Esophagus muscularis mucosa (tissue), 4 donors: ENCODE measurements around the gene MAP2K6. TPM values are rescaled to one million over a fixed set of nuclear protein-coding genes. Genes with fewer than 3 reads are reported as not detected.

Source experiments
- DNase-seq: peaks from one replicate; pipeline ENCODE4 v3.0.0-alpha.2; 2017; ENCODE audit errors: extremely low spot score
- H3K27ac ChIP-seq, 4 donors: fragments of 200-600 bp; sonication (generic); replicated peaks in 1 of 4; 1 replicate in 3 of 4; 2 replicates in 1 of 4; pipeline ENCODE4 v1.5.1; 2016 to 2019; ENCODE audit warnings: mild to moderate bottlenecking in 1 of 4
- H3K27me3 ChIP-seq, 4 donors: fragments of 200-600 bp; sonication (generic); one replicate each; pipeline versions ENCODE4 v1.5.1 to v1.6.0; 2016 to 2019
- H3K36me3 ChIP-seq, 4 donors: fragments of 200-600 bp; sonication (generic); one replicate each; pipeline ENCODE4 v1.5.1; 2016 to 2019
- H3K4me1 ChIP-seq, 4 donors: fragments of 200-600 bp; sonication (generic); one replicate each; pipeline ENCODE4 v1.5.1; 2016 to 2019
- H3K4me3 ChIP-seq, 4 donors: fragments of 200-600 bp; sonication (generic); 1 replicate in 2 of 4; 2 replicates in 2 of 4; pipeline ENCODE4 v1.5.1; 2016 to 2019; ENCODE audit warnings: mild to moderate bottlenecking in 4 of 4, moderate library complexity in 1 of 4
- H3K9me3 ChIP-seq, 4 donors: fragments of 200-600 bp; sonication (generic); 1 replicate in 3 of 4; 2 replicates in 1 of 4; pipeline ENCODE4 v1.5.1; 2016 to 2019
- EP300 ChIP-seq: sonication (generic); formaldehyde crosslinking; IDR thresholded peaks from one replicate; pipeline ENCODE4 v1.6.1; 2017; ENCODE audit warnings: antibody characterized with exemption
- POLR2A ChIP-seq: fragments of 450-650 bp; IDR thresholded peaks from one replicate; pipeline ENCODE4 v1.6.1; 2017; ENCODE audit warnings: antibody characterized with exemption, moderate library complexity, mild to moderate bottlenecking, low read depth
- POLR2AphosphoS5 ChIP-seq, 2 donors: sonication (generic); formaldehyde crosslinking; IDR thresholded peaks; one replicate each; pipeline ENCODE4 v1.6.1; 2017; ENCODE audit warnings: antibody characterized with exemption in 2 of 2
- WGBS: methylation state at CpG from one replicate; pipeline ENCODE4 v1.1.5; 2018; 5-methylcytosine and 5-hydroxymethylcytosine counted together
- intact Hi-C: fragments of 100-400 bp; cut with DNase I; formaldehyde crosslinking; loops from one replicate; pipeline ENCODE4 v1.15.1; 2023
- total RNA-seq, 4 donors: library from RNA; depleted of rRNA; stranded (reverse); fragments of >200 nt; gene quantifications; one replicate each; pipeline versions ENCODE4 v1.1.0 to v1.2.1, GENCODE V29; 2016
- TF ChIP-seq, protein P1 (sequence below), 3 experiments: fragments of 200-600 bp in 2 of 3; fragments of 450-650 bp in 1 of 3; sonication (generic) in 2 of 3; IDR thresholded peaks; one replicate each; pipeline ENCODE4 v1.5.1; 2017 to 2019; ENCODE audit warnings: antibody characterized with exemption in 3 of 3, mild to moderate bottlenecking in 2 of 3, moderate library complexity in 1 of 3

The MAP2K6 gene
- total RNA-seq, 4 donors from 2014 or later = 0.83 to 3.1 (median 1.5) TPM

DNA sequence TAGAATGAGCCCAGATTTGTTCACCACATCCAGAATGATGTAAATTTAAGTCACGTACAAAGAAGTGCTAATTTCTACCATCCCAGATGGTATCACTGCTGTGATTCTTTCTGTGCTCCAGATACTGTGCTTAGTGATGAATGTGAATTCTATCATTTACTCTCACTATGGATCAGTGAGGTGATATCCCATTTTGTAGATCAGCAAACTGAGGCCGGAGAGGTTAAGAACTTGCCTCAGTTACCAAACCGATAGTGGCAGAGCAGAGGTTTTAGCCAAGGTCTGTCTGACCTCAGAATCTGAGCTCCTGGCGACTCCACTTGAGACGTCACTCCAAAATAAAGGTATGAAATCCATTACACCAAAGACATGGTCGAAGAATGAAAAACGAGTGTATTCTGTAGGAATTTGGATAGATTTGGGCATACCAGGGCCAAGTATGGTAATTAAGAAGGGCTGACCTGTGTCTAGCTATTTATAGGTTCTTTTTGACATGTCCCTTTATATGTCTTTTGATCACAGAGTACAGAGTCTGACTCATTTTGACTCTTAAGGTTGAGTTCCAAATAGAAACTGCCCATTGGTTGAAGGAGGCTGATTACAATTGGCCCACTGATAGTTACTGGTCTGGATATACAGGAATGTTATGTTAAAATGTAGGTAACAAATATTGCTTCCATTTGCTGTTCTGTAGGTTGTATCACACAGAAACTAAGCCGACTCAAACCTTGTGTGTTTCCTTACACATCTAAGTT, 10.0 kb downstream of the MAP2K6 start:
- 95% methylated on average over 8 of the region's 8 CpGs for whole genome bisulfite sequencing
- Histone ChIP-seq H3K4me1 (no peaks in the 10 kb centered on the region), H3K4me3 (no peak overlapping the region), H3K9me3 (no peaks in the 10 kb centered on the region), H3K27ac (no peak overlapping the region), H3K36me3 (no peaks in the 10 kb centered on the region), H3K27me3 (no peaks in the 10 kb centered on the region)
- TF ChIP-seq POLR2A = no peak
- no peak for TF ChIP-seq POLR2AphosphoS5 (IDR thresholded peaks at IDR 0.05)
- TF ChIP-seq, protein P1, sequence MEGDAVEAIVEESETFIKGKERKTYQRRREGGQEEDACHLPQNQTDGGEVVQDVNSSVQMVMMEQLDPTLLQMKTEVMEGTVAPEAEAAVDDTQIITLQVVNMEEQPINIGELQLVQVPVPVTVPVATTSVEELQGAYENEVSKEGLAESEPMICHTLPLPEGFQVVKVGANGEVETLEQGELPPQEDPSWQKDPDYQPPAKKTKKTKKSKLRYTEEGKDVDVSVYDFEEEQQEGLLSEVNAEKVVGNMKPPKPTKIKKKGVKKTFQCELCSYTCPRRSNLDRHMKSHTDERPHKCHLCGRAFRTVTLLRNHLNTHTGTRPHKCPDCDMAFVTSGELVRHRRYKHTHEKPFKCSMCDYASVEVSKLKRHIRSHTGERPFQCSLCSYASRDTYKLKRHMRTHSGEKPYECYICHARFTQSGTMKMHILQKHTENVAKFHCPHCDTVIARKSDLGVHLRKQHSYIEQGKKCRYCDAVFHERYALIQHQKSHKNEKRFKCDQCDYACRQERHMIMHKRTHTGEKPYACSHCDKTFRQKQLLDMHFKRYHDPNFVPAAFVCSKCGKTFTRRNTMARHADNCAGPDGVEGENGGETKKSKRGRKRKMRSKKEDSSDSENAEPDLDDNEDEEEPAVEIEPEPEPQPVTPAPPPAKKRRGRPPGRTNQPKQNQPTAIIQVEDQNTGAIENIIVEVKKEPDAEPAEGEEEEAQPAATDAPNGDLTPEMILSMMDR (IDR thresholded peaks at IDR 0.05) = no peak
- TF ChIP-seq EP300 = no peak
- DNase-seq = no peak
- intact Hi-C loops = no loop called here

- H3K27me3 ChIP-seq = no peaks in the 10 kb centered on the region
- WGBS = 91% methylated on average over 3 of the region's 3 CpGs
- H3K4me1 ChIP-seq = no peaks in the 10 kb centered on the region
- H3K36me3 ChIP-seq = no peaks in the 10 kb centered on the region
- intact Hi-C loops = no loop called here
- no peaks in the 10 kb centered on the region for H3K9me3 ChIP-seq
- DNase-seq = no peak
- TF ChIP-seq, protein P1 (IDR thresholded peaks at IDR 0.05) = no peak
- TF ChIP-seq POLR2A (no peak), EP300 (no peak)
- H3K4me3 ChIP-seq = no peak overlapping the region
- no peak overlapping the region for H3K27ac ChIP-seq
These were observed 11.5 kb downstream of the MAP2K6 start for GRCh38 chr17:69425978-69426377.

DNA sequence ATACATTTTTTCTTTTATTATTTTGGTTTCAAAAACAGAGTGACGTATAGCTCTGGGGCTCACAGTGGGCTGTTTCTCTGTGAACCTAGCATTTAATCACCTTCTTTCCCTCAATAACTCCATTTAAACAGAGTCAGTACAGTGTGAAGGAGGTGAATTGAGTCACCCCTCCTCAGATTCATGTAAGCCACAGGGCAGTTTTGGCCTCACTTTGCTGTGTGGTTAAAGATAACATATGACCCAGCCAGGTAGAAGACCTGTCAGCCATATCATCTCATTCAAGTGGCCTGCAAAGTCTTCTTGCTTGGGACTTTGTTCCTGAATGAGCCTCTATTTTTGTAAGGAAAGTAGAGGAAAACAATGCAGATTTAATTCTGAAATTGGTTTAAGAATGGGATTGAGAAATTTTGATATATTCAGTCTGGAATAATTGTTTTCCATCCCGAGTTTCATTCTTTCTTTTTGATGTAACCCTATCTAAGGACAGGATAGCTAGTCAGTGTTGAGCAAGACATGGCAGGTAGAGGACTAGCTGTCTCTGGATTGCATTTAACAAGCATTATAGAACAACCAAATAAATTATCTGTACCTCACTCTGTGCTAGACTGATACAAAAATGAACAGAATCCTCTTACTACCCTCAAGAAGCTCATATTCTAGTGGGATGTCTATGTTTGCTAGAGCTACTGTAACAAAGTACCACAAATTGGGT, 13.1 kb downstream of the MAP2K6 start:
- intact Hi-C loops = no loop called here
- DNase-seq = no peak
- no peaks in the 10 kb centered on the region for H3K27me3 ChIP-seq
- no peaks in the 10 kb centered on the region for H3K36me3 ChIP-seq
- no peaks in the 10 kb centered on the region for H3K9me3 ChIP-seq
- H3K4me3 ChIP-seq = no peak overlapping the region
- 95% methylated on average over 2 of the region's 2 CpGs for WGBS
- H3K27ac ChIP-seq = no peak overlapping the region
- H3K4me1 ChIP-seq = no peaks in the 10 kb centered on the region
- no peak for TF ChIP-seq POLR2AphosphoS5 (IDR thresholded peaks at IDR 0.05)
- TF ChIP-seq, protein P1 (IDR thresholded peaks at IDR 0.05) = no peak
- TF ChIP-seq POLR2A = no peak
- TF ChIP-seq EP300 = no peak

DNA sequence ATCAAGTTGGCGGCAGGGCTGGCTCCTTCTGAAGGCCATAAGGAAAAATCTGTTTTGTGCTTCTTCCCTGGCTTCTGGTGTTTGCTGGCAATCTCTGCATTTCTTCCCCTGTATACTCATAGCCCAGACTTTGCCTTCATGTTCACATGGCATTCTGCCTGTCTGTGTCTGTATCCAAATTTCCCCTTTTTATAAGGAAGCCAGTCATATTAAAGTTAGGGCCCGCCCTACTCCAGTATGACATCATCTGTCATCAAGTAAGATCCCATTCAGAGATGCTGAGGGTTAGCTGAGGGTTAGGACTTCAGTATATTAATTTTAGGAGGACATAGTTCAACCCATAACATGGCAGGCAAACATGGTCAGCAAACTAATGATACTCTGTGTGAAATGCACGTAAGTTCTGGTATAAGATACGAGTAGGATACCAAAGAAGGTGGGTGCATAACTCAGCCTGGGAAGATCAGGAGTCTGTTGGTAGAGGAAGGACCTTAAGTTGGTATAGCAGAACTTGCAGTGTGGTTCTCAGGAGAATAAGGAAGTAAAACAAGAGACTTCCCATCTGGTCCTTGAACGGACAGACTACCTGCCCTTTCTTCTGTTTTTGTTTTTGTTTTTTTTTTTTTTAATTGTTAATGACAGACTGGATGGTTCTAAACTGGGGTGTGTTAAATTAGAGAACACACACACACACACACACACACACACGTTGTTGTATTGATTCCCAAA, 13.9 kb downstream of the MAP2K6 start:
- Histone ChIP-seq H3K4me3 (no peak overlapping the region), H3K4me1 (no peaks in the 10 kb centered on the region), H3K36me3 (no peaks in the 10 kb centered on the region), H3K27ac (no peak overlapping the region), H3K27me3 (no peaks in the 10 kb centered on the region), H3K9me3 (no peaks in the 10 kb centered on the region)
- WGBS = 78% methylated on average over 6 of the region's 6 CpGs
- intact Hi-C loops = no loop called here
- no peak for TF ChIP-seq POLR2AphosphoS5 (IDR thresholded peaks at IDR 0.05)
- TF ChIP-seq, protein P1 (IDR thresholded peaks at IDR 0.05) = no peak
- no peak for TF ChIP-seq POLR2A
- TF ChIP-seq EP300 = no peak
- DNase-seq = no peak
